ENCODE data around the gene INPP5F.

- TF ChIP-seq CTCF (IDR thresholded peaks at IDR 0.05) = no peak
- TF ChIP-seq POLR2A (IDR thresholded peaks at IDR 0.05) = no peak
- no peak for TF ChIP-seq EP300 (IDR thresholded peaks at IDR 0.05)
- TF ChIP-seq POLR2AphosphoS5 (IDR thresholded peaks at IDR 0.05) = no peak
These were observed 46.4 kb upstream of the INPP5F start for GRCh38 chr10:119679480-119679829.

All from stomach (tissue), 4 donors.